Pons (tissue), 1 donor: Measurements from ENCODE around the gene MAP1B.

Experiments used
- DNase-seq: peaks from one replicate; pipeline ENCODE4 v3.0.0-alpha.2; 2016; ENCODE audit warnings: low spot score

The MAP1B gene

DNA sequence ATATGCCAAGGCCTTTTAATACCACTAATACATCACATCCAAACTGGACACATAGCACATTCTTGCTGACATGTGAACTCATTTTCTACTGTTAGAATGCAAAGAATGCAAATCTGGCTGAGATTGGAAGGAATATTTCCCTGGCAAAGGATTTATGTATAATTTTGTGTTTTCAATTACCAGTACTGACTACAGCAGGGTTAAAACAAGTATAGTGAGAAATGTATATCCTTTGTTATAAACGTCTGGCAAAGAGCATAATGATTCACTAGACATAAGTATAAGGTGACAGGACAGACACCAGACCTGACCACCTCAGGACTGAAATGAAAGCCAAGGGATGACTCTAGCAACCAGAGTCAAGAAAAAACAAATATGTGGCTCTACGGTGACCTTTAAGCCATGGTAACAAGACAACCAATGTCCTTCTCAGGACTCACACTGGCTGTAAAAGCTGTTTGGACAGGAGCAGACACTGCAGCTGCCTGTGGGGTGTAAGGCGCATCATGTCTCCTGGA lies 117.7 kb downstream of the MAP1B start:
- DNase-seq, result no peak

DNA sequence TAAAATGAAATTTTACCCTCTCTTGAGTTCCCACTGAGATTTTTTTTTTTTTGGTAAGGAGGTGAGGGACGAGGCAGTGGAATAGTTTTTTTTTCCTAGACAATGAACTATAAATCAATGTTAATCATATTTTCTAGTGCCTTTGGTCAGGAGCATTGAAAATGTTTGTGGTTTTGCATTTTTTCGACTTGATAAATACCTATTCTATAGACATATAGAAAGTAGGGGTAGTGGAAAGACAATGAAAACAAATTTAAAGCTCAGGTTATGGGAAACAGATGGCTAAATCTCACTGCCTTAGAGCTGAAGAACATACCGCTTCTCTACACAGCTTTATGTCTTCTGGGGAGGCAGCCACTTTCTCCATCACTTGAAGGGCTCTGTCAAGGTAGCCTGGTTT lies 118.5 kb downstream of the MAP1B start:
- no peak for DNase-seq

DNA sequence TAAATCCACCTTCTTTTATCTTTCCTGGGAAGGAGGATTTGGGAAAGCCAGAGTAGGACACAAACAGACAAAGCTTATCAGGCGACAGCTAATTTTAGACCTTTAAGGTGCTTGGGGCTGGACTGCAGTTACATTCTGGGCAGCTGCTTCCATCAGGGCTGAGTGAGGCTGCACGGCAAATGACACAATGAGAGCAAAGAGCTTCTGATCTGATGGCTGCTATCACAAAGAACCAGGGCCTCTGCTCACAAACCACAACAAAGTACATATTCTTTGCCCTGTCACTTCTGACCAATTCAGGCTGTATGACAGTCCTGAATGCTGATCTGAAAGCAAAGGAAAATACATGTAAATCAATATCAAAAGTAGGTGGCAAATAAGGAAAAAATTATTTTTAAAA lies 119.7 kb downstream of the MAP1B start:
- DNase-seq, result peak; percentile 86

DNA sequence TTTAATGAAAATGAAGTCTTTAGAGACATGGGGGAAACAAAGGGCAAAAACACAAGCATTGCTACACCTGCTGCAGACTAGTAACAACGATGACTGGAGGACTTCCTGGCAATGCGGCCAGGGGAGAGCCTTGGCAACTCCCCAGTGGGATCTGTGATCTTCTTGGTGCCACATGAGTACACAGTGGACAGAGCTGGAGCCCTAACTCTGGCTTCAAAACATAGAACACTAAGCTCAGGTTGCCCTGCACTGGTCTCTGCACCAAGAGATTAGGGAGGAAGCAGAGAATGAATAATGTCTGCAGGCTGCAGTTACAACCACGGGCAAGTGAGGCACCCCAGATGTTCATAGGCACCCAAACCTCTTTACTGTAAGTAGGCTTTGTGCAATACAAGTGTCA lies 121.7 kb downstream of the MAP1B start:
- no peak for DNase-seq

DNA sequence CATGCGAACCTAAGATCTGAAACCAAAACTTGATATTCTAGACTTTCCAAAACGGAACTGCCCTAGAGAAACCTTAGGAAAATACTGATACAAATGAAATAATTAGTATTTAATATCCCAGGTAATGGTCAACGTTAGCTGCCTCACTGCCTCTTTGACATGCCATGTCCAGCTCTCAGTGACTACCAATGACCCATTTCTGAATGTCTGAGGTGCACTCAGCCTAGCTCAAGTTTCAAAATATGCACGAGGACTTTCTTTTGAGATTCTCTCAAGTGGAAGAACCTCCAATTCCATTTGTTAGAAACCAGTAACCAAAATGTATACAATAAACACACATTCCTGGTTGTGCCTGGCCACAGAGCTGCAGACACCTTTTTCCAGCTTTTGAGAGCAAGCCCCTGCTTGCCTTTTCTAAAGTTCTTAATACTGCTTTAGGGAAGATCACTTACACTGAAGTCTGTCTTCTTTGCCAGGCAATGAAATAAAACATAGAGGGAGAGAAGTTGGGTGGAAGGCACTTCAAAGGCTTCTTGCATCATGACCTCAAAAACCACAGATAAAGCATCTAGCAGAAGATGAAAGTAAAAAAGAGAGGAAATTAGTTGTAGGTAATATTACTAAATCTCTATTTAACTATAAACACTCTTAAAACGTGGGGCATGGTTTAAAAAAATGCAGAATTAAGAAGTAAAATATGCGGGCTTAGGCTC lies 124.9 kb downstream of the MAP1B start:
- no peak for DNase-seq

DNA sequence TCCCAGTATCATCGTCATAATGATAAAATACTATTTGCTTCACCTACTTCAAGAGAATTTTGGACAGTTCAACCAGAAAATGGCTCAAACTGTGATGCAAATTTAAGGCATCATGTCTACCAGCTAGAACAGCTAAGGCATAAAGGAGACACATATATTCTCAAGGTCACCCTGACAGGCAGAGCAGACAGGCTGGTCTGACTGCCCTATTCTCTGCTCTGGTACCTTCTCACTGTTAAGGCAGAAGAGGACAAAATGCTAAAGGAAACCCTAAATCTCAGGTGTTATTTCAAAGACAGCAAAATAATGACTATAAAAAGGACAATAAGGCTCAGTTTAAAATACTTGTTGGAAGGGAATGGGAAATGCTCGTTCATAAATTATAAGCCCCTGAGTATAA lies 125.6 kb downstream of the MAP1B start:
- DNase-seq, result no peak

DNA sequence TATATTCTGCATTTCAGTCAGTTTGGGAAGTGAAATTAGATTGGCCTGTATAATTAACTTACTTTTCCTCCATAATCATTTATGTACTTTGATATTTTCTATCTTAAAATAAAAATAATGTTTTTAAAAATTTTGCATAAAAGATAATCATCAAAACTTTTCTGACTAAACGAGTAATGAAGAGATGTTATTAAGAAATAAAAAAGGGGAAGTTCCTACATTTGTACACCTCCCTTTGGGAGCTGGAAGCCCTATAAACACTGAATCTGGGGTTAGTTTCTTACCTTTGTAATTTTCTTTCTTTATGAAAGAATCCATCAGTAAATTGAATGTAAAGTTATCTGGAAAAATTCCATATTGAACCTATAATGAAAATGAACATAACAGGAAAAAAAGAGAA lies 126.6 kb downstream of the MAP1B start:
- no peak for DNase-seq

DNA sequence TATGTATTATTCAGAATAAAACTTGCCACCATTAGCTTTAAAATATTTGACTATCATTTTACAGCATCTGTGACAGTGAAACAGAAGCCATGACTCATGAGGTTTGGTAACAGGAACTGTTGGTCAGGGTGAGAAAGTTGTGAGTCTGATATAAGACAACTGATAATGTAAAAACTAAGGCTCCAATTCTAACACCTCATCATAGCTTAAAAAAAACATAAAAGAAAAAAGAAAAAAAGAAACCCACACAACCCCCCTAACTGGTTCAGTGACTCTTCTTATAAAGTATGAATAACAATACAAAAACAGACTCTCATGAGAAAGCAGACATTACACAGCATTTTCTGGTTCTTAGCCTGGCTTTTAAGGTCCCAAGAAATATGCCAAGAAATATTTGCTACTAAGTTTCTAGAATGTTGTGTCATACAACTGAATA lies 127.0 kb downstream of the MAP1B start:
- no peak for DNase-seq

DNA sequence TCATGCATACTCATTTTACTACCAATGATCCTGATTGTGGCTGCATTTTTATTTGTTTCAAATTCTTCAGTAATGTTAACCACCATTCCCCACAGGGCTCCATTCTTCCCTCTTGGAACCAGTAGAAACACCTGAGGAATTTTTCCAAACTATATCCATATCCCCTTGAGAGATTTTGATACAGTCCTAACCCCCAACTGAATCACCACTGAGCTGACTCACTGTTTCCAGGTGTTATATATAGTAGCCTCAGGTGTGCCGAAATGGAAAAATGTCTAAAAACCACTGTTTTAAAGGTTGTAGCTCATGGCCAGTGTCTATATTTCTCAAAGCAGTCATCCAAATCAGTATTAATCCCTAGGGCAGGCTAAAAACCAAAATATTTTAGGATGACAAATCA lies 127.6 kb downstream of the MAP1B start:
- no peak for DNase-seq

DNA sequence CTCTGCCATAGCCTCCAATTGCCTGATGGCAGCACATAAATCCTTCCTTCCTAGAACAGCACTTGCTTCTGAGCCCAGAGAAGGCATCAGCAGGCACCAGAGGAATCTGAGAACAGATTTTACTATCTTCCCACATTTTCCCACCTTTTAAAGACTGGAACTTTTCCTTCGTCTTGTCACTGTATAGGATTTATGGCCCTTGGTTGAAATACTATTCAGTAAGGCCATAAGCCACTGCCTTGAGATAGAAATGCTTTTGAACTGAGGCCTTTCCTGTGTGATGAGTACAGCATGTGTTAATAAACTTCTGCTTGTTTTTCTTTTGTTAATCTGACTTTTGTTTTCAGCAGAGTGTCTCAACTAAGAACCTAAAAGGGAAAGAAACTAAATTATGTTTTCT lies 128.4 kb downstream of the MAP1B start:
- DNase-seq, result no peak

DNA sequence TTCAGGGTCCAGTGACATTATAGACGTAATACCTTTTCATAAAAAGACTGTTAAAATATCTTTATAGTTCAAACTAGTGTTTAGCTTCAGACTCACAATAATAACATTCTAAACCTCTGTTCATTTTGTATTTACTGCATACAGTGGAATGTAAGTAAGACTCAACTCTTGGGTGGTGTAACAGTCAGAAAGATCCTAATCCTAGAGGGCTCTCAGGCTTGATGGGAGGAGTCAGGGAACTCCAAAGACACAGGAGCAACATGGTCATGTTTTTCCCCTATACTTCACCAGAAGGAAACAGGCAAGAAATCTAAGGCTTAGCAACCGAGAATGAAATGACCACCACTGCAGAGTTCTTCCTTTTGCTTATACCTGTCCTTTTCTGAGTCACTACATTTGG lies 130.1 kb downstream of the MAP1B start:
- no peak for DNase-seq

DNA sequence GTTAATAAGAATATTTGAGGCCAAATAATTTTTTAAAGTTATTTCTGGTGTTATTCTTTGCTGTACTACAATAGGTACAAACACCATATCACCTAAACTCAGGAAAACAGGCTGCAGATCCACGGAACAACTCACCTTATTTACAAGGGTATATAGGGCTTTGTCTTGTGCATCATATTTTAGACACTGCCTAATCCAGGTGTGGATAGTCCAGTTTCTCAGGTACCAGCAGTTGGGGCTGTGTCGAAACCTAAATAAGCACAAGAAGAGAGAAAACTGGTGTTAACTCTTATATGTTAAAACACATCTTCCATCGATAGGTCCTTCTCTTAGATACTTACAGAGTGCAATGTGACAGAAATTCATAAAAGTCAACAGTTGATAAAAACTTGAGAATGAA lies 130.6 kb downstream of the MAP1B start:
- no peak for DNase-seq

DNA sequence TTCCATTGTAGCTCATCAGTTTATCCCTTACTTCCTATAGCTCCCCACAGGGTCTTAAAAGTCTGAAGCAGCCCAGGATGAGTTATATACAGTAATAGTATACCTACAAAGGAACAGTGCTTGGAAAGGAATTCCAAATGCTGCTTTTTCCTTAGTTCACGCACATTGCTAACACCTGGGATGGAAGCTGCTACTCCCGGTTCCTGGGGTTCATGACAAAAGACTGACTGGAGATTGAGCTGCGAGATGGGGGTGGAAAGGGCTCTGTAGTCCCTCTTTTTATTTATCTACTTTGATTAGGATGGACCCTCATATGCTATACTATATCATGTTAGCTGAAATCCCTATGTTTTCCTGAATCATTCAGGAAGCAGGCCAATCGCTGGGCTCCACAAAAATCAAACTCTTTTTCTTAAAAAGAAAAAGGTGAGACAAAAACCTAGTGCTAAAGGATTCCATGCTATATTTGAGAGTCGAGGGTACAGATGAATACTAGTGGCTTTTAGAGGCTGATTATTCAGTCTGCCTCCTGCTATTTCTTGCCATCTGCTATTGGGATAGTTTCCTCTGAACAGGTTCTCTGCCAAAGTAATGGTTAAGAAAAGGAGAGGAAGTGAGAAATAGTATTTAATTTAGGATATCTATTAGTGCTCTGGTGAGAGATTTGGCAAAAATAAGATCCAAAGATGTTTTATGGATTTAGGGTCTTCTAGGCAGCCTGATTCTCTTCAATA lies 131.6 kb downstream of the MAP1B start:
- DNase-seq, result no peak

DNA sequence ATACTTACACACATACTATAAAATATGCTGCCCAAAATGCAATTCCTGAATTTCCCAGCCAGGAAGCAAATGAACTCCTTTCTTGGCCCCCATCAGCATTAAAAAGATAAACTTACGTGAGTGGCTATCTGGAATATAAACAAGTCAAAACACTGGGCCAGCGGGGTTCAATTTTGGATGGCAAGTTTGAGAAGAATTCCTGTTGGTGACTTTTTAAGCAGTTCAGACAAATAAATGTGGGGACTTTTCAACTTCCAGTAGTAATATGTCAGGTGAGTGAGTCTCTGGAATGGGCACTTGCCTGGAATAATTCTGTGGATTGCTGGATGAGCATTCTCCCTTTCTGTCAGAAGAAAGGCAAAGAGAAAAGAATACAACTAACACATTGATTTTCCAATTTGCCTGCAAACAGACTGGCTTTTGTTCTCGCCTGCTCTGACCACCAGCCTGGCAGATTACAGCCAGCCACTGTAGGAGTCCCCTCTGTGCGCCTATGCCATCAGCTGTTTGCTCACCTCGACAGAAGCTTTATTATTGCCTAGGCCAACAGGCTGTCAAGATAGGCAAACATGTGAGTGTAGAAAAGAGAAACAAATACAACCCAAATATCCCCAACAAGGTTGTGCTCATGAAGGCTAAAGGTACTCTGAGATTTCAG lies 134.2 kb downstream of the MAP1B start:
- peak; percentile 98 for DNase-seq

DNA sequence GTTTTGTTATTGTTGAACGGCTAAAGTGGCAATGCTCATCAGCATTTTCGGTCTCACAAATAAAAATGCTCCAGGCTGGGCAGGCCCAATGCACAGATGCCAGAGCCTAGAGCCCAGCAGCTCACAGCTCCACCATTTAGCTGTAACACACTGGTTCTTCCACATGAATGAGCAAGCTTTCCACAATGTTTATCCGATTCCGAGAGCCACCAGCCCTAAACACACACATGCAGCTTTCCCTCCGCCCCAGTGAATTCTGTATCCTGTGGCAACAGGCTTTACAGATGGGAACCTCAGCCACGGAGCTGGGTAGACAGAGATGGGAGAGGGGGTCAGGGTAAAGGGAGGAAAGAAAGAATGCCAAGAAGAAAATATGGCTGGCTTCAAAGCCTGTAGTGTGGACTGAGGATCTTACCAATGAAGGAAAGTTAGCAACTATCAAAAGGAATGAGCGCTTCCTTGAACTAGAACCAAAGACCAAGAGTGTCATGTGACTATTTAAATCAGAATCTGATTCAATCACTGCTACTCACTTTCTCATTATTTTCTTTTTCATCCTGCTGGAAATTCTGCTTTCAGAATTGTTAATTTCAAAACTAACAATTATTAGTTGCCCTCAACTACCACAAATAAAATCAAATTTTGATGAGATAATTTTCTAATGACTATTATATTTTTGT lies 135.7 kb downstream of the MAP1B start:
- peak; percentile 53 for DNase-seq

DNA sequence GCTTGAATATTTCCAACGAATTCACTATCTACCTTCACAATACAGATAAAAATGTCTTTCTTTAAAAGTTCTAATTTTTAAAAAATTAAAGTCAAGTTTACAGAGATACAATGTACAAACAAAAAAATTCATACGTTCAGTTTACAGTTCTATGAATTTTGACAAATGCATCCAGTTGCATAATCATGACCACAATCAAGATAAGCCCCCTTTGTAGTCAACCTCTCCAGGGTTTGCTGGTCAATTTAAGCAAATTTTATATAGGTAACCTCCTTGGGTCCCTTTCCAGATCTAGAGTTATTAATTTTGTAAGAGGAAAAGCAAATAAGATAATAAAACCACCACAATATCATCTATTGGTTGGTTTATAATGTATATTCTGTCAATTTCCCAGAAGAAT lies 136.4 kb downstream of the MAP1B start:
- DNase-seq, result no peak

DNA sequence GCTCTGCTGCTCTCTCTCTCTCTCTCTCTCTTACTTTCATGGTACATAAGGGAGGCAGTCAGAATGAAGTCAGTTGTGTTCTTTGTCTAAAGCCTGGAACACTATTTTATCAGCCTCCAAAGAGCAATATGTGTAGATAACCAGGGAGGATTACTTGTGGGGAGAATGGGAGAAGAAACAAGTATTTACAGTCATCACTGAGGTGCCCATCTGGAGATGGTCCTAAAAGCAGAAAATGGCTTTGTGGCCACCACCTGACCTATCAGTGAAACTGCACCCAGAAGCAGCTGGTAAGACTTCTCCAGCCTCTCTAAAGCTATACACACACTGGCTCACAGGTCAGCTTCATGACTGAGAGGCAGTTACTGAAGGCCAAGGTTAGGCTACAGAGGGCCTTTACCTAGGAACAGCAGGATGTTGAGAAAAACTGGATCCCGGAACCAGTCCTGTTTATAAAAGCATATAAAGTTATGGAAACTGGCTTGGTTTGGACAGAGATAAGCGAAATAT lies 137.6 kb downstream of the MAP1B start:
- DNase-seq, result peak; percentile 93

DNA sequence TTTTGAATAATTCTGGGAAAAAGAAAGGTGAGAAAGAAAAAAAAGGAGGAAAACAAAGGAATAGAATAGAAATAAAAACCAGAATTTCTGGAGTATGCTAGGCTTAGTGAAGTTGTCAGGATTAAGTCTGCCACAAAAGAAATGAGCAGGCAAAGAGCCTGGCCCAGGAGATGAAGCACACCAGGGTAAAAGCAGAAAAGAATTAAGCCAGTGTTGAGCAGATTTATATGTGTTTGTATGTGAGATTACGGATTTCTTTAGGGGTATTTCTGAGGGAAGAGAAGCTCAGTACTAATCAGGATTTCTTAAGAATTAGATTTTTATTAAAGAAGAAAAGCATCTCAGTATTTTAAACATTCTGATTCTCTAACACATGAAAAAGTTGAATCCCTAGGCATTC lies 138.3 kb downstream of the MAP1B start:
- peak; percentile 62 for DNase-seq

DNA sequence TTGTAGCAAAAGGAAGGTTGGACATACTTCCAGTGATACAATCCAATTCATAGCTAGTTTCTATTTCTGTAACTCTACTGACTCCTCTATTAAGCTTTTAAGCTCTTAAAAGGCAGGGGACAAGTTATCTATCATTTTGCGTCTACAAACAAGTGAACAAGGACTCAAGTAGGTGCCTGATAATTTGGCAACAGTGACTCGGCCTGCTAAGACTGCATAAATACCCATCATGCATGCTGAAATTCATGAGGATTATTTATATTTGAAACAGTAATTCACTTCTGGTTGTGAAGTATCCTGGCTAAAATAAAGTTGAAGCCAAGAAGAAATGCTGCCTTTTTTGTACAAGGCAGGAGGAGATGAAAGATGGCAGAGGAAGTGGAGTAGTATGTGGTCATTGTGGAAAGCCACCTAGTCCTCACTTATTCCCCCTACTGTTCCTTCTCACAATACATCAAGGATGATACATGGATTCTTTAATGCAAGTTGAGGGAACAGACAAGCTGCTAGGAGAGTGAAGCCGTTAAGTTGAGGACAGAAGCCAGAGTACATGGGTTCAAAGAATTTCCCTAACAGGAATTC lies 138.8 kb downstream of the MAP1B start:
- DNase-seq, result peak; percentile 54

DNA sequence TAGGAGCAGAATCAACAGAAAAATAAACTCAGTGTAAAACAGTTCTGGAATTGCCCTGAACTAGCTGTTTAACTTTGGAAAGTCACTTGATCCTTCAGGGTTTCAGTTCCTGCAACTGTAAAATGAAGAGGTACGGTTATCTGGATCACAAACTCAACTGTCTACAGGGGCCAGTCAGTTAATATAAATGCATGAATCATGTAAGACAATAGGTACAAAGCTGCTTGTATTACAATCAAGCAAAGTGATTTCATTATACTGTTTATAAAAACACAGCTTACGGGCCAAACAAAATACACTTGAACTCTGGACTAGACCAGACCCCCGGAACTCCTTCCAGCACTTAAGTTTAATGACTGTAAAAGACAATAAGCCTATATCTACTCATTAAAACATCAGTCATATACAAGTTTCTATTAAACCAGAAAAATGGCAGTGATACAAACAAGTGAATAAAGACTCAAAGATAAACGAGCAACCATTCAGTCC lies 139.7 kb downstream of the MAP1B start:
- peak; percentile 51 for DNase-seq

DNA sequence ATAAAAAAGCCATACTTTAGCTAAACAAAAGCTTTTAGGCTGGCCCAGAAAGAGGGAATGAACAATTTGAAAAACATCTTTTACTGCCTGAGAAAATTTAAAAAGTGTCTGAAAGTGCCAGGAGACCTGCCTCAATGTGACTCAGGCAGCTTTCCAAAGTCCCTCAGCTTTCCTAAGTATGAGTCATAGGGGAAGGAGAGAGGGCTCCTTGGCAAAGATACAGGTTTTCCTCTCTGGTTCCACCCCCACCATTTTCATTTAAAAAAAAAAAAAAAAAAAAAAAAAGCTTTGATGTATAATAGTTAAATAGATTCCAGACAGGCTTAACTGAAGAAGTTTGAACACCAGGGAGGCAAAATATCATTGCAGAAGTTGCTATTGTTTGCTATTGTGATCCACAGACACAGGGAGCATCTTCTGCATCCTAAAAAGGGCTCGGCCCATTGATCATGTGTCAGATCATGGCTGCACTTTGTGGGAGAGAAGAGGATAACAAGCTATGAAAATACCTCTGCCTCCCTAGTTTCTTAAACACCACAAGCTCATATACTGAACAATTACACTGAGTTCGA lies 141.2 kb downstream of the MAP1B start:
- DNase-seq, result peak; percentile 81
